ENCODE results near the gene OR4K14.
"Not testable (repeated sequence)": the region's sequence is repeated elsewhere in the genome, so short reads cannot be mapped to it uniquely, and the experiment has no call there.

OR4K14 gene

GRCh38 chr14:20019257-20019865 lies at the start of gene OR4K14:
Gene OR4K14 (minus strand): TSS chr14:20019307. CDS start chr14:20015193, 4,114 bp downstream.
- no peak for DNase-seq

- DNase-seq: no peak
These were observed 40.6 kb upstream of the OR4K14 start, which contains the start of gene OR4L1 for GRCh38 chr14:20059745-20060144. Gene OR4L1 (plus strand): TSS chr14:20060045. CDS start chr14:20060045, 0 bp downstream.

GRCh38 chr14:20048202-20048601 lies 29.1 kb upstream of the OR4K14 start:
- DNase-seq: no peak

- no peak for DNase-seq
These were observed 25.1 kb upstream of the OR4K14 start for GRCh38 chr14:20044243-20044642.

- no peak for DNase-seq
These were observed 16.8 kb upstream of the OR4K14 start, which contains the start of gene OR4K13 for GRCh38 chr14:20035938-20036337. Gene OR4K13 (minus strand): TSS chr14:20036038. CDS start chr14:20034758, 1,280 bp downstream.

- no peak for DNase-seq
These were observed 16.3 kb upstream of the OR4K14 start for GRCh38 chr14:20035449-20035848.

GRCh38 chr14:20031058-20031457 lies 12.0 kb upstream of the OR4K14 start:
- no peak for DNase-seq

- no peak for DNase-seq
These were observed 11.0 kb downstream of the OR4K14 start for GRCh38 chr14:20008156-20008555.

- DNase-seq: no peak
These were observed 16.8 kb downstream of the OR4K14 start for GRCh38 chr14:20002319-20002718.

- no peak for DNase-seq
These were observed 17.2 kb downstream of the OR4K14 start, which contains the start of gene OR4Q2 for GRCh38 chr14:20001863-20002262. Gene OR4Q2 (plus strand): TSS chr14:20002163.

- no peak for DNase-seq
These were observed 25.7 kb downstream of the OR4K14 start for GRCh38 chr14:19993438-19993837.

- no peak for DNase-seq
These were observed 43.8 kb downstream of the OR4K14 start, which contains the start of gene OR4K15 for GRCh38 chr14:19975291-19975690. Gene OR4K15 (plus strand): TSS chr14:19975591. CDS start chr14:19975591, 0 bp downstream.

- DNase-seq: peak; percentile 65
These were observed 44.3 kb downstream of the OR4K14 start for GRCh38 chr14:19974844-19975243.

- DNase-seq: not testable (repeated sequence)
These were observed 49.4 kb downstream of the OR4K14 start for GRCh38 chr14:19969735-19970134.
